Lower leg skin (tissue), 4 donors: ENCODE measurements around the gene CRIP1. TPM values are rescaled to one million over a fixed set of nuclear protein-coding genes. Genes with fewer than 3 reads are reported as not detected.

Experiments
- DNase-seq, 2 donors: peaks; one replicate each; pipeline ENCODE4 v3.0.0-alpha.2; 2019; ENCODE audit warnings: low spot score in 2 of 2
- H3K4me3 ChIP-seq: fragments of 200-600 bp; sonication (generic); 2 replicates; pipeline ENCODE4 v1.5.1; 2017; ENCODE audit warnings: mild to moderate bottlenecking, low read depth; ENCODE audit not compliant: poor library complexity, severe bottlenecking
- CTCF ChIP-seq, 3 donors: fragments of 450-650 bp; IDR thresholded peaks; one replicate each; pipeline ENCODE4 v1.5.1; 2016; ENCODE audit warnings: antibody characterized with exemption in 3 of 3, mild to moderate bottlenecking in 3 of 3, moderate library complexity in 2 of 3
- POLR2A ChIP-seq, 2 donors: fragments of 450-650 bp; IDR thresholded peaks; one replicate each; pipeline ENCODE4 v1.6.1; 2016 to 2017; ENCODE audit warnings: antibody characterized with exemption in 2 of 2, mild to moderate bottlenecking in 1 of 2, moderate library complexity in 1 of 2
- WGBS, 2 donors: methylation state at CpG; one replicate each; pipeline ENCODE4 v1.1.5; 2018; 5-methylcytosine and 5-hydroxymethylcytosine counted together
- intact Hi-C: fragments of 100-400 bp; cut with DNase I; formaldehyde crosslinking; loops from one replicate; pipeline ENCODE4 v1.15.0; 2023; ENCODE audit warnings: low total_unique reads
- total RNA-seq, 4 donors: library from RNA; depleted of rRNA; stranded (reverse); fragments of >200 nt; gene quantifications; one replicate each; pipeline ENCODE4 v1.1.0, GENCODE V29; 2016

Gene CRIP1
- total RNA-seq, 4 donors from 2014 or later, result 13.1 to 103 (median 63.2) TPM

- 72 to 79% methylated on average over 13 to 14 of the region's 18 CpGs for WGBS, 2 donors
- TF ChIP-seq POLR2A (IDR thresholded peaks at IDR 0.05) (no peak), CTCF (IDR thresholded peaks at IDR 0.05) (no peak)
- H3K4me3 ChIP-seq, result no peak overlapping the region
- intact Hi-C loops, result no loop called here
- no peak for DNase-seq
Measured at GRCh38 chr14:105502446-105503295, 16.0 kb downstream of the CRIP1 start.

GRCh38 chr14:105503296-105503640 lies 16.6 kb downstream of the CRIP1 start:
- no peak for DNase-seq
- TF ChIP-seq POLR2A (IDR thresholded peaks at IDR 0.05) (no peak), CTCF (IDR thresholded peaks at IDR 0.05) (no peak)
- WGBS, 2 donors, result 82 to 86% methylated on average over 7 of the region's 7 CpGs
- intact Hi-C loops, result no loop called here
- no peak overlapping the region for H3K4me3 ChIP-seq

- DNase-seq, result no peak
- intact Hi-C loops, result no loop called here
- TF ChIP-seq CTCF (IDR thresholded peaks at IDR 0.05) (no peak), POLR2A (IDR thresholded peaks at IDR 0.05) (no peak)
- WGBS, 2 donors, result 58 to 73% methylated on average over 26 to 29 of the region's 29 CpGs
- H3K4me3 ChIP-seq, result no peak overlapping the region
Measured at GRCh38 chr14:105503935-105504692, 17.4 kb downstream of the CRIP1 start.

- no peak overlapping the region for H3K4me3 ChIP-seq
- DNase-seq, result no peak
- no peak for TF ChIP-seq POLR2A (IDR thresholded peaks at IDR 0.05)
- no peak for TF ChIP-seq CTCF (IDR thresholded peaks at IDR 0.05)
- WGBS, 2 donors, result 75 to 93% methylated on average over 4 to 16 of the region's 16 CpGs
- intact Hi-C loops, result no loop called here
Measured at GRCh38 chr14:105505101-105505500, 18.4 kb downstream of the CRIP1 start.

- 74 to 80% methylated on average over 17 of the region's 17 CpGs for WGBS, 2 donors
- DNase-seq, result no peak
- intact Hi-C loops, result no loop called here
- H3K4me3 ChIP-seq, result no peak overlapping the region
- no peak for TF ChIP-seq POLR2A (IDR thresholded peaks at IDR 0.05)
- no peak for TF ChIP-seq CTCF (IDR thresholded peaks at IDR 0.05)
Measured at GRCh38 chr14:105507247-105507646, 20.6 kb downstream of the CRIP1 start.
